ENCODE measurements around the gene CCBE1. TPM values are rescaled to one million over a fixed set of nuclear protein-coding genes. Genes with fewer than 3 reads are reported as not detected.
"Not testable (repeated sequence)": the region's sequence is repeated elsewhere in the genome, so short reads cannot be mapped to it uniquely, and the experiment has no call there.

The CCBE1 gene
- polyA plus RNA-seq, 10 donors: 3.2 to 10.7 (median 4.1) TPM

- DNase-seq: no peak
Observed at GRCh38 chr18:59657012-59657411, 40.2 kb downstream of the CCBE1 start.

GRCh38 chr18:59656373-59656887, 40.8 kb downstream of the CCBE1 start:
- DNase-seq: no peak

- DNase-seq: no peak
Observed at GRCh38 chr18:59655676-59656075, 41.5 kb downstream of the CCBE1 start.

- no peak for DNase-seq
Observed at GRCh38 chr18:59651071-59651470, 46.2 kb downstream of the CCBE1 start.

GRCh38 chr18:59650266-59650820, 46.9 kb downstream of the CCBE1 start:
- no peak for DNase-seq

GRCh38 chr18:59649591-59649990, 47.6 kb downstream of the CCBE1 start:
- no peak for DNase-seq

- not testable (repeated sequence) for DNase-seq
Observed at GRCh38 chr18:59648469-59648868, 48.8 kb downstream of the CCBE1 start.

- no peak for DNase-seq
Observed at GRCh38 chr18:59646963-59647307, 50.3 kb downstream of the CCBE1 start.

GRCh38 chr18:59646228-59646962, 50.8 kb downstream of the CCBE1 start:
- peak in 1 of 3 donors; percentile 63 for DNase-seq

- no peak for DNase-seq
Observed at GRCh38 chr18:59643740-59644139, 53.5 kb downstream of the CCBE1 start.

- DNase-seq: no peak
Observed at GRCh38 chr18:59640721-59641120, 56.5 kb downstream of the CCBE1 start.

- DNase-seq: no peak
Observed at GRCh38 chr18:59639821-59640220, 57.4 kb downstream of the CCBE1 start.

- DNase-seq: no peak
Observed at GRCh38 chr18:59639136-59639535, 58.1 kb downstream of the CCBE1 start.

GRCh38 chr18:59633961-59634485, 63.2 kb downstream of the CCBE1 start:
- peak in 1 of 3 donors; percentile 60 for DNase-seq

- peak in 2 of 3 donors; percentile 67 to 88 for DNase-seq
Observed at GRCh38 chr18:59633317-59633716, 63.9 kb downstream of the CCBE1 start.

GRCh38 chr18:59631583-59632181, 65.5 kb downstream of the CCBE1 start:
- no peak for DNase-seq

- DNase-seq: no peak
Observed at GRCh38 chr18:59629894-59630293, 67.3 kb downstream of the CCBE1 start.

- no peak for DNase-seq
Observed at GRCh38 chr18:59628995-59629394, 68.2 kb downstream of the CCBE1 start.

- DNase-seq: no peak
Observed at GRCh38 chr18:59627414-59627813, 69.8 kb downstream of the CCBE1 start.

GRCh38 chr18:59624369-59624765, 72.9 kb downstream of the CCBE1 start:
- no peak for DNase-seq

GRCh38 chr18:59623456-59624368, 73.5 kb downstream of the CCBE1 start:
- DNase-seq: peak in 2 of 3 donors; percentile 72 to 82

GRCh38 chr18:59621027-59621426, 76.2 kb downstream of the CCBE1 start:
- no peak for DNase-seq
